ENCODE data around the gene ARHGAP36.

The ARHGAP36 gene, protein sequence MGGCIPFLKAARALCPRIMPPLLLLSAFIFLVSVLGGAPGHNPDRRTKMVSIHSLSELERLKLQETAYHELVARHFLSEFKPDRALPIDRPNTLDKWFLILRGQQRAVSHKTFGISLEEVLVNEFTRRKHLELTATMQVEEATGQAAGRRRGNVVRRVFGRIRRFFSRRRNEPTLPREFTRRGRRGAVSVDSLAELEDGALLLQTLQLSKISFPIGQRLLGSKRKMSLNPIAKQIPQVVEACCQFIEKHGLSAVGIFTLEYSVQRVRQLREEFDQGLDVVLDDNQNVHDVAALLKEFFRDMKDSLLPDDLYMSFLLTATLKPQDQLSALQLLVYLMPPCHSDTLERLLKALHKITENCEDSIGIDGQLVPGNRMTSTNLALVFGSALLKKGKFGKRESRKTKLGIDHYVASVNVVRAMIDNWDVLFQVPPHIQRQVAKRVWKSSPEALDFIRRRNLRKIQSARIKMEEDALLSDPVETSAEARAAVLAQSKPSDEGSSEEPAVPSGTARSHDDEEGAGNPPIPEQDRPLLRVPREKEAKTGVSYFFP

GRCh38 chrX:131058136-131058868, at the start of gene ARHGAP36:
TSS of gene ARHGAP36 (plus strand) at chrX:131058346. CDS start at chrX:131081666, 23,320 bp downstream.
- no peak for DNase-seq (ENCODE audit: low read depth)

- no peak for DNase-seq (ENCODE audit: low read depth)
These were observed 48.0 kb upstream of the ARHGAP36 start for GRCh38 chrX:131010186-131010585.

DNA sequence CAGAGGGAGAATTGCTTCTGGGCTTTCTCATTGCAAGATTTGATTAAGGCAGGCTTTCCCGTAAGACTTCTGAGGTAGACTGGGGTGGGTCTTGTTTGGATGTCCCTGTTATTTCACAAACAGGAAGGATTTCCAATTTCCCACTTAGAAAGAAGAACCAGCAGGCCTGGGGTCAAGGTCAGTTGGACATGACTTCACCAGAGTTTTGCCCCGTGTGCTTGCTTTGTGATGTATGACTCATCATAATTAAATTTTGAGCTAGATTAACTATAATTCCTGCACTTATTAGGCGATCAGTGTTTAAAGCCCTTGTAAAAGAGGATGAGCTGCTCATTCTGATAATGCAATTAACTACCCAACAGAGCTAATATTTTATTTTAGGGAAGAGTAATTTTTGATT, 32.8 kb upstream of the ARHGAP36 start:
- DNase-seq (ENCODE audit: low read depth): no peak

GRCh38 chrX:131032354-131033230, 25.6 kb upstream of the ARHGAP36 start:
- no peak for DNase-seq (ENCODE audit: low read depth)

GRCh38 chrX:131034063-131034462, 24.1 kb upstream of the ARHGAP36 start:
- no peak for DNase-seq (ENCODE audit: low read depth)

GRCh38 chrX:131040781-131041180, 17.4 kb upstream of the ARHGAP36 start:
- no peak for DNase-seq (ENCODE audit: low read depth)

GRCh38 chrX:131041667-131042066, 16.5 kb upstream of the ARHGAP36 start:
- no peak for DNase-seq (ENCODE audit: low read depth)

- DNase-seq (ENCODE audit: low read depth): no peak
These were observed 12.4 kb upstream of the ARHGAP36 start for GRCh38 chrX:131045726-131046125.

DNA sequence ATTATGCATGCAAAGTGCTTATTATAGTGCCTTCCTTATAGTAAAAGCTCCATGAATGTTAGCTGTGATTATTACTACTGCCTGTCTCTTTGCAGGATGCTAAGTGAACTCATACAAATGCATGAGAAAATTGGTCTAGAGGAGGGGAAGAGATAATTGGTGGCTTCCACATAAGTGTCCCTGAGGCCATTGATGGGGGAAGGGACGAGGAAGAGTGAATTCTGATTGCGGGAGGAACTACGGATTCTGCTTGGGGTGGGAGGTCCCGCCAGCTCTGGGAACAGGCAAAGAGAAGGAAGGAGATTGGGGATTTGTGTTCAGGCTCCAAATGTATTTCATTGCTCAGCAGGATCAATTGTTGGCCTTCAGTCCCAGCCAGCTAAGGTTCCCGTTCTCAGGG, 11.6 kb upstream of the ARHGAP36 start:
- DNase-seq (ENCODE audit: low read depth): no peak

DNA sequence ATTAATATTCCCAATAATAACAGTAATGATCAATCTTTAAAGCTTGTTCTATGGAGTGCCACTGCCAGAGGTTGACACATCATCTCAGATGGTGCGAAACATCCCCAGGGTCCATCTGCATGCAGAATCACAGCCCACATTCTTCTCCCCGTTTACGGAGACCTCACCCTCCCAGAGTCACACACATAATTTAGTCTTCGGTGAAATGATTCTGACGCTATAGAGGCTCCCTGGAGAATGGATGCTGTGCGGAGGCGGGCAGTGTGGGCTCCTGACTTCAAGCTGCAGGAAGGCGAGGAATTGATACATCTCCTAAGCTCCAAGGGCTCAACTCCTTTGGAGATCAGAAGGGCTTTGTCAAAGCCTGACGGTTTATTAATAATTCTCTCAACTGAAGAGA, 11.0 kb upstream of the ARHGAP36 start:
- DNase-seq (ENCODE audit: low read depth): no peak

DNA sequence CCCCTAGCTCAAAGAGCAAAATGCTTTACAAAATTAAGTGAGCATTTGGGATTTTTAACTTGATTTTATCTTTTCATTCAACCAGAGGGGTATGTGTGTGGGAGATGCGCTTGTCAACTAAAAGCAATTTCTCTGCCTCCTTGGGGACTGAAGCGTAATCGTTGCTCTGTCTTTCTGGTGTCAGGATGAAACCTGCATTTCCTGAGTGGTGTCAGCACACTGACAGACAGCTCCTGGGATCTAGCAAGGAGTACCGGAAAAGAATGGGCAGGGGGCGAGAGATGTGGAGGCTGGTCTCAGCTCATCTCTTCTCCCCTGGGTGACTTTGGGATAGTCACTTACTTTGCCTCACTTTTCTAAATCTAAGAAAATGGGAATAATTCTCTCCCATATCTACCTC, 5.1 kb upstream of the ARHGAP36 start:
- no peak for DNase-seq (ENCODE audit: low read depth)

- DNase-seq (ENCODE audit: low read depth): no peak
These were observed 3.2 kb upstream of the ARHGAP36 start for GRCh38 chrX:131054906-131055305.

GRCh38 chrX:131057706-131058105, 440 bp upstream of the ARHGAP36 start:
- DNase-seq (ENCODE audit: low read depth): no peak

- no peak for DNase-seq (ENCODE audit: low read depth)
These were observed 1.1 kb downstream of the ARHGAP36 start for GRCh38 chrX:131059246-131059645.

DNA sequence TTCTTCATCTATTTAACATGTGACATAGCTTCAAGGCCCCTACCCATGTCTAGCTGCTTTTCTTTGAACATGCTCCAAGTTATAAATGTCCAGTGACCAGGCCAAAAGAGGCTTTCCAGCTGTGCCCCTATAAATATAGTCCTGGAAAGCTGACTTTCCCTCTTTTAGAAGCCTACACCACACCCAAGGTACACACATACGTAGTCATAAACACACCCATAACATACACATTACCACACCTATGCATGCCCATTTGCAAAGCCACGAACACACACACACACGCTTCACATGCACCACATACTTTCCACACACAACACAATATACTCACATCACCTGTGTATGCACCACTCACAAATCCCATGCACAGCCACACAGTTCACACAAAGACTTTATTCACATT, 2.0 kb downstream of the ARHGAP36 start:
- no peak for DNase-seq (ENCODE audit: low read depth)

DNA sequence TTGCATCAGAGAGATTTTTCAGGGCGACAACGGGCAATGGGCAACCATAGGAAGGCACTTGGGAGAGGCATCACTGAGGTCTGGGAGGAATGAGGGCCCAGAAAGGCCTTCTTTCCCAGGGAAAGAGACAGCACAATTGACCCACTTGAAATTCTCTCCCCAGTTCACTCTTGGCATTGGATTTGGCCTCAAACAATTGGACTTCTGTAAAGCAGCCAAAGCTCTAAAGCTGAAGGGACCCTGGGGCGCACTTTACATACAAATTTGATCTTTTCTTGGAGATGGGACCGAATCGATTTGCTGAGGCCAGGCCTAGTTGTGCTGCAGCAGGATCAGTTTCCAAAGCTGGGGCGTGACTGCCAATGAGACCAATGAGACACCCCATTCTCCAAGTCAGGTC, 3.2 kb downstream of the ARHGAP36 start:
- DNase-seq (ENCODE audit: low read depth): no peak

DNA sequence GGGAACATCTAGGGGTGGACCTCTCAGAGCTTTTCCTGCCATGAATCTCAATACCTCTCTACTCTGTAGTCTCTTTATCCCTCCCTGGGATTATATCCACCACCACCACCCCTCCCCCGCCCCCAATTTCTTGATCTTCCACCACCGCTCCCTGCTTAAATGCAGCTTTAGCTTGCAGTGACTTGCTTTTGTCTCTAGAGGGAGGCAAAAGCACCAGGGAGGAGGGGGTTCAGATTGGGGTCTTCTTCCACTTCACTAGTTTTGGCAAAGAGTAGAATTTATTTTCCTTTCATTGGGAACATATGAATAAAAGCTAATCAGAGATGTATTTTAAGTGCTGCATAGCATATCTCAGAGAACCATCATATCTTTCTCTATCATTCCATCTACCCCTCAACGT, 5.5 kb downstream of the ARHGAP36 start:
- no peak for DNase-seq (ENCODE audit: low read depth)

DNA sequence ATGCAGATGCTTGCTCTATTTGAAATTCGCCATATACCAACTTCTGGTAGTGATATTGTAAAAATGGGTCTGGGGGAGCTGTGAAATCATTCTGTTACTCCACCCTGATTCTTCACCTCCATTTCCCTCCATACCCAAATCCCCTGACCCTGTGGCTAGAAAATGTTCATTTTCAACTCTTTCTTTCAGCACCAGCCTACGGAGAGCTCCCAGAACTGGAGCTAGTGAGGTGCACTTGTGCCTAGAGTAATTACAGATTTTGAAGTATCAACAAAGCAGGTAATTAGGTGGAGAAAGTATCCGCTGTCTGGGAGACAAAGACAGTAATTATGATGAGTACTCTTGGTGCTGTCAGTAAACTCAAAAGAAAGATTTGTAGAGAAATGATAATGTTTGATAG, 8.1 kb downstream of the ARHGAP36 start:
- no peak for DNase-seq (ENCODE audit: low read depth)

DNA sequence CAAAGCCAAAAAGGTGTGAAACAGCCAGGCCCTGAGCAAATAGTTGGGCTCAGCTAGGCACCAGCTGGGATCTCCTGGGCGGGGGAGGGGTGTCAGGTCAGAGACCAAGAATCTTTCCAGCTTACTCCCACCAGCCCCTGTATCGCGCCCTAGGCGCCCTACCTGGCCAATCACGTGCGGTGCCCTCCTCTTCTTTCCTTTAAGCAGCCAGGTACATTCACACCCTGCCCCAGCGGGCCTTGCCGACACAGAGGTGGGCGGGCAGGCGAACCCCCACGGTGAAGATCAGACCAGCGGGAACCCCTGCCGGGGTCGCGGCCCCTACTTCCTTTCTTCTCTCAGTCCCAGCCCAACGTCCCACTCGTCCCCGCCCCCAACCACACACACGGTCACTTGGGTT, 9.1 kb downstream of the ARHGAP36 start:
- DNase-seq (ENCODE audit: low read depth): no peak

DNA sequence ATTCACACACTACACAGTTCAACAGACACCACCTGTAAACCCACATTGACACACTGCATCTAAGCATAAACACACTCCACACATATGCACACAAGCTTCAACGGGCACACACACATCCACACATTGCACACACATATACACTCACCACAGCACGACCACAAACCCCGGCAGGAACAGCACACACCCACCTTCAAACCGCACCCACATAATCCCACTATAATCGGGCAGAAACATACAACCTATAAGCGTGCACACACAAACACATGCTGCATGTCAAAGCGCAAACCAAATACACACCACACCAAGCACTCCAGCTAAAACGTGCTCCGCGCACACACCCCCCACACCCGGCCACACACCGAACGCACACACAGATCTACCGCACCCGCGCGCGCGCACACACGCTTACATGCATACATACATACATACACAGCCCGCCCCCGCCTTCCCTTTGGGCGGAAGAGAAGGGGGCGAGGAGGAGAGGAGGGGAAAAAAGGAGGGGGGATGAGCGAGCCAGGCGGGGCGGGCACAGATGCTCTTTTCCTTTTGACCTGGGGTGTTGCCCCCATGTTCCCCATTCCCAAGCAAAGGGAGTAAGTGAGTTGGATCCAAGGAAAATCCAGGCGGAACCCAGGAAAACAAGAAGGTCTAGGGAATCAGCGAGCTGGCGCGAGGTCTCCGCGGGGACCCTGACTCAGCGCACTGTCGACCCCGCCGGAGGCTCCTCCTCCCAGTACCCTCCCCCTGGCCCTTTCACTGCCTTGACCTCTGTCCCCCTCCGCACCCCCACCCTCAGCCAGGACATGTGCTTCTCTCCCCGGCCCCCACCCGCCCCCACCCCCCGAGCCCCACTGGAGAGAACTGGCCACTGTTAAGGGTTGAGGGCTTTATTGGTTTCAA, 9.9 kb downstream of the ARHGAP36 start:
- no peak for DNase-seq (ENCODE audit: low read depth)

Data from ELR (cell line).